Epidermal melanocyte (primary cell): ENCODE data around the gene TRIM17.

Experiments
- DNase-seq: peaks from one replicate; pipeline ENCODE4 v3.0.0; 2011; ENCODE audit warnings: low spot score; ENCODE audit not compliant: insufficient read length

Gene TRIM17

GRCh38 chr1:228358039-228358763, 58.5 kb downstream of the TRIM17 start:
- no peak for DNase-seq
